Measurements from ENCODE around the gene TNFAIP8.

DNA sequence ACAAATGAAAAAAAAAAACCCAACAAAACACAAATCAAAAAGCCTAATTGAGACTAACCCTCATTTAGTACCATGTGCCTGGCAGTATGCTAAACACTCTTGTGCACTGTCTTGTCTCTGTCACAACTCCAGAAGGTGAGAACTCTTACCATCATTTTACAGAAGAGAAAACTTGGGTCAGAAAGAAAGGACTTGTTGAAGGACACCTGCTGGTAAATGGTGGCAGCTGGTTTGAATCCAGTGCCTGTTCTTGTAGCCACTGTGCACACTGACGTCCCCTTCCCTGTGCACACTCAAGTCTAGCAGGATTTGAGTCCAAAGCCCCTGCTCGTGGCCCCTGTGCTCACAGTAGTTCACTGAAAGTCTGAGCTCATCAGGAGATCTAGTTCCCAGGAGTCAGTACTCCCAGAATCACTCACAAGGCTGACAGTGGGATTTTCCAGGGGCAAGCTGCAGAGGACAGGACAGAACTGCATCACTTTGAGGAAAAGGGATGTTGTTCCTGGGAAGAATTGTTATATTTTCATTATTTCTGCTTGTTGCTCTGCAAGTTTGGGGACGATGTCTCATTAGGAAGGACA lies 53.5 kb downstream of the TNFAIP8 start:
- TF ChIP-seq, protein P1, sequence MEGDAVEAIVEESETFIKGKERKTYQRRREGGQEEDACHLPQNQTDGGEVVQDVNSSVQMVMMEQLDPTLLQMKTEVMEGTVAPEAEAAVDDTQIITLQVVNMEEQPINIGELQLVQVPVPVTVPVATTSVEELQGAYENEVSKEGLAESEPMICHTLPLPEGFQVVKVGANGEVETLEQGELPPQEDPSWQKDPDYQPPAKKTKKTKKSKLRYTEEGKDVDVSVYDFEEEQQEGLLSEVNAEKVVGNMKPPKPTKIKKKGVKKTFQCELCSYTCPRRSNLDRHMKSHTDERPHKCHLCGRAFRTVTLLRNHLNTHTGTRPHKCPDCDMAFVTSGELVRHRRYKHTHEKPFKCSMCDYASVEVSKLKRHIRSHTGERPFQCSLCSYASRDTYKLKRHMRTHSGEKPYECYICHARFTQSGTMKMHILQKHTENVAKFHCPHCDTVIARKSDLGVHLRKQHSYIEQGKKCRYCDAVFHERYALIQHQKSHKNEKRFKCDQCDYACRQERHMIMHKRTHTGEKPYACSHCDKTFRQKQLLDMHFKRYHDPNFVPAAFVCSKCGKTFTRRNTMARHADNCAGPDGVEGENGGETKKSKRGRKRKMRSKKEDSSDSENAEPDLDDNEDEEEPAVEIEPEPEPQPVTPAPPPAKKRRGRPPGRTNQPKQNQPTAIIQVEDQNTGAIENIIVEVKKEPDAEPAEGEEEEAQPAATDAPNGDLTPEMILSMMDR (conservative IDR thresholded peaks at IDR 0.05; ENCODE audit: low read depth in 2 of 2) = no peak
- TF ChIP-seq EZH2 (IDR thresholded peaks at IDR 0.05; ENCODE audit: low read depth, unreplicated experiment) (no peak), JUNB (IDR thresholded peaks at IDR 0.05; ENCODE audit: unreplicated experiment) (no peak), EZH2phosphoT487 (IDR thresholded peaks at IDR 0.05; ENCODE audit: unreplicated experiment) (no peak), POLR2AphosphoS5 (IDR thresholded peaks at IDR 0.05; ENCODE audit: low read depth) (no peak), STAT1 (IDR thresholded peaks at IDR 0.05; ENCODE audit: unreplicated experiment) (no peak)
- TF ChIP-seq, protein P2, sequence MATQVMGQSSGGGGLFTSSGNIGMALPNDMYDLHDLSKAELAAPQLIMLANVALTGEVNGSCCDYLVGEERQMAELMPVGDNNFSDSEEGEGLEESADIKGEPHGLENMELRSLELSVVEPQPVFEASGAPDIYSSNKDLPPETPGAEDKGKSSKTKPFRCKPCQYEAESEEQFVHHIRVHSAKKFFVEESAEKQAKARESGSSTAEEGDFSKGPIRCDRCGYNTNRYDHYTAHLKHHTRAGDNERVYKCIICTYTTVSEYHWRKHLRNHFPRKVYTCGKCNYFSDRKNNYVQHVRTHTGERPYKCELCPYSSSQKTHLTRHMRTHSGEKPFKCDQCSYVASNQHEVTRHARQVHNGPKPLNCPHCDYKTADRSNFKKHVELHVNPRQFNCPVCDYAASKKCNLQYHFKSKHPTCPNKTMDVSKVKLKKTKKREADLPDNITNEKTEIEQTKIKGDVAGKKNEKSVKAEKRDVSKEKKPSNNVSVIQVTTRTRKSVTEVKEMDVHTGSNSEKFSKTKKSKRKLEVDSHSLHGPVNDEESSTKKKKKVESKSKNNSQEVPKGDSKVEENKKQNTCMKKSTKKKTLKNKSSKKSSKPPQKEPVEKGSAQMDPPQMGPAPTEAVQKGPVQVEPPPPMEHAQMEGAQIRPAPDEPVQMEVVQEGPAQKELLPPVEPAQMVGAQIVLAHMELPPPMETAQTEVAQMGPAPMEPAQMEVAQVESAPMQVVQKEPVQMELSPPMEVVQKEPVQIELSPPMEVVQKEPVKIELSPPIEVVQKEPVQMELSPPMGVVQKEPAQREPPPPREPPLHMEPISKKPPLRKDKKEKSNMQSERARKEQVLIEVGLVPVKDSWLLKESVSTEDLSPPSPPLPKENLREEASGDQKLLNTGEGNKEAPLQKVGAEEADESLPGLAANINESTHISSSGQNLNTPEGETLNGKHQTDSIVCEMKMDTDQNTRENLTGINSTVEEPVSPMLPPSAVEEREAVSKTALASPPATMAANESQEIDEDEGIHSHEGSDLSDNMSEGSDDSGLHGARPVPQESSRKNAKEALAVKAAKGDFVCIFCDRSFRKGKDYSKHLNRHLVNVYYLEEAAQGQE (IDR thresholded peaks at IDR 0.05; ENCODE audit: unreplicated experiment) = no peak
- TF ChIP-seq, protein P3, sequence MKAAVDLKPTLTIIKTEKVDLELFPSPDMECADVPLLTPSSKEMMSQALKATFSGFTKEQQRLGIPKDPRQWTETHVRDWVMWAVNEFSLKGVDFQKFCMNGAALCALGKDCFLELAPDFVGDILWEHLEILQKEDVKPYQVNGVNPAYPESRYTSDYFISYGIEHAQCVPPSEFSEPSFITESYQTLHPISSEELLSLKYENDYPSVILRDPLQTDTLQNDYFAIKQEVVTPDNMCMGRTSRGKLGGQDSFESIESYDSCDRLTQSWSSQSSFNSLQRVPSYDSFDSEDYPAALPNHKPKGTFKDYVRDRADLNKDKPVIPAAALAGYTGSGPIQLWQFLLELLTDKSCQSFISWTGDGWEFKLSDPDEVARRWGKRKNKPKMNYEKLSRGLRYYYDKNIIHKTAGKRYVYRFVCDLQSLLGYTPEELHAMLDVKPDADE (IDR thresholded peaks at IDR 0.05) = no peak

Measured in GM23338 (cell line).